CMK (cell line): ENCODE measurements around the gene SRGAP3.

ENCODE experiments used
- DNase-seq: peaks from one replicate; pipeline ENCODE4 v3.0.0-alpha.2; 2010; ENCODE audit warnings: low read depth

The SRGAP3 gene

GRCh38 chr3:9224490-9224889 is 25.0 kb downstream of the SRGAP3 start:
- no peak for DNase-seq

GRCh38 chr3:9223672-9224071 is 25.8 kb downstream of the SRGAP3 start:
- DNase-seq: no peak

GRCh38 chr3:9222956-9223639 is 26.3 kb downstream of the SRGAP3 start:
- no peak for DNase-seq

DNA sequence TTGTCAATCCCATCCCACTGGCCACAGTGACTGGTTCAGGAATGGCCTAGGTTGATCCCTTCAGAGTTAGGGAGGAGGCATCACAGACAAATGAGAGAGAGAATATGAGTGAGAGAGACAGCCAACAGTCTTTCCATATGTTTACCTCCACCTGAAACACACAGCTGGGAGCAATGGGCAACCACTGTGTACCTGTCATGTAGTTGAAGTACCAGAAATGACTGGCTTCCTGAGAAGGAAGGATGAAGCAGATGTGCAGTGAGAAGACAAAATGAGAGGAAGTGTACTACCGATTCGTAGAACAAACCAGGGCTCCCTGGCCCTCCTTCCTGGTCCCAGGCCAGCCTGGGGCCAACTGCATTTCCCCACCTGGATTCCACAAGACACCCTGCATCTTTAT is 27.4 kb downstream of the SRGAP3 start:
- DNase-seq: no peak

DNA sequence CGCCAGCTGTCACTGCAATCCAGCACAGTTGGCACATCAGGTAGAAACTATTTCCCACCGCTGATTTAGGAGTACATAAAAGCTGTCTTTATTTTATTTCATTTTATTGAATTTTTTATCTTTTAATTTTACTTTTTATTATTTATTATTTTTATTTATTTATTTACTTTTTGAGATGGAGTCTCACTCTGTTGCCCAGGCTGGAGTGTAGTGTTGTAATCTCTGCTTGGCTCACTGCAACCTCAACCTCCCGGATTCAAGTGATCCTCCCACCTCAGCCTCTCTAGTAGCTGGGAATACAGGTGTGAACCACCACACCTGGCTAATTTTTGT is 31.0 kb downstream of the SRGAP3 start:
- no peak for DNase-seq

- DNase-seq: no peak
Observed at GRCh38 chr3:9217784-9218513, 31.5 kb downstream of the SRGAP3 start.

DNA sequence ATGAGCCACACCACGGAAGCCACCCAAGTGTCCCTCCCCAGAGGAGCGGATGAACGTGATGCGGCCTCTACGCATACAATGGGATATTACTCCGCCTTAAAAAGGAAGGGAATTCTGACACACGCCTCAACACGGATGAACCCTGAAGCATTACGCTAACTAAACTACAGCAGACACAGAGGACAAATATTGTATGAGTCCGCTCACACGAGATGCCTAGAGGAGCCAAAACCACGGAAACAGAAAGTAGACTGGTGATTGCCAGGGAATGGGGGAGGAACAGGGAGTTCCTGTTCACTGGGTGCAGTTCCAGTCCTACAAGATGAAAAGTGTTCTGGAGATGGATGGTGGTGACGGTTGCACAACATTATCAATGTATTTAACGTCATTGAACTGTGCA is 32.7 kb downstream of the SRGAP3 start:
- no peak for DNase-seq

GRCh38 chr3:9214599-9214998 is 34.8 kb downstream of the SRGAP3 start:
- DNase-seq: no peak

GRCh38 chr3:9214185-9214584 is 35.3 kb downstream of the SRGAP3 start:
- no peak for DNase-seq

- DNase-seq: no peak
Observed at GRCh38 chr3:9213019-9213634, 36.3 kb downstream of the SRGAP3 start.

- no peak for DNase-seq
Observed at GRCh38 chr3:9211155-9211950, 38.1 kb downstream of the SRGAP3 start.

DNA sequence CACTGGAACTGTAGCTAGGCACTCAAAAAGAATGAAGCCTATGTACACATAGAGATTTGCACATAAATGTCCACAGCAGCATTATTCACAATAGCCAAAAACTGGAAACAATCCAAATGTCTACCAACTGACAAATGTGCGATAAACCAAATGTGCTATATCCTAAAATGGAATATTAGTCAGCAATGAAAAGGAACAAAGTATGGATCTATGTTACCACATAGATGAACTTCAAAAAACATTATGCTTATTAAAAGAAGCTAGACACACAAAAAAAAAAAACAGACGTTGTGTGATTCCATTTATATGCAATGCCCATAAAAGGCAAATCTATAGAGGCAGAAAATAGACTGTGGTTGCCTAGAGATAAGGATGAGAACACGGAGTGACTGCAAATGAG is 39.7 kb downstream of the SRGAP3 start:
- DNase-seq: no peak

- no peak for DNase-seq
Observed at GRCh38 chr3:9208605-9209152, 40.8 kb downstream of the SRGAP3 start.

GRCh38 chr3:9207116-9207763 is 42.2 kb downstream of the SRGAP3 start:
- no peak for DNase-seq

DNA sequence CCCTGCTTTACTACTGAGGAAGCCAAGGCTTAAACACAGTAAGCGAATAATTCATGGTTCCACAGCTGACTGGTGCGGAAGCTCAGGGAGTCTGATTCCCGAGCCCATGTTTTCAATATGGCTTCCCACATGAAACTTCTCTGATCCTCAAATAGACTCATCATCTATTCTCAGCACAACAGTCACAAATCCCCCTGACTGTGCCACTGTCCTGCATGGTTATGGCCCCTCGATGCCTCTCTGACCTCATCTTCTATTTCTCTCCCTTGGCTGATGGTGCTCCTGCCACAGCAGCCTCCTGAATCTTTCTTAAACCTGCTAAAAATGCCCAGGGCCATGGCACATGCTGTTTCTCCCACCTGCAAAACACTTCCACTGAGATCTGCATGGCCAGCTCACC is 43.2 kb downstream of the SRGAP3 start:
- no peak for DNase-seq

- no peak for DNase-seq
Observed at GRCh38 chr3:9205345-9206143, 43.9 kb downstream of the SRGAP3 start.

- no peak for DNase-seq
Observed at GRCh38 chr3:9204253-9204992, 45.0 kb downstream of the SRGAP3 start.

DNA sequence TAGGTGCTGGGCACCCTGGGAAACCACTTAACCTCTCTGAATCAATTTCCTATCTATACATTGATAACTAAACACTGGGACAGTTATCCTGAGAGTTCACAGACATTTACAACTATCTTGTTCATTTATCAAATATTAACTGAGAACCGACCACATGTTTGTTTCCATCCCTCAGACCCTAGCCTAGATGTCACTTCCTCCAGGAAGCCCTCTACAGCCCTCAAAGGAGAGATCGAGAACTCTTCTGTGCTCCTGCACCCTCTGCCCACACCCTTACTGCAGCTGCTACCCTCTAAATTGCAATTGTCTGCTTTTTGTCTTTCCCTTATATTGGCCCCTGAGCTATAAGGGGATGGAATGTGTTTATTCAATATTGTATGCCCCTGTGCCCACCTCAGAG is 46.1 kb downstream of the SRGAP3 start:
- no peak for DNase-seq

GRCh38 chr3:9202546-9202945 is 46.9 kb downstream of the SRGAP3 start:
- DNase-seq: no peak

GRCh38 chr3:9201955-9202354 is 47.5 kb downstream of the SRGAP3 start:
- no peak for DNase-seq
